ENCODE results near the gene ARF1.

Gene ARF1

DNA sequence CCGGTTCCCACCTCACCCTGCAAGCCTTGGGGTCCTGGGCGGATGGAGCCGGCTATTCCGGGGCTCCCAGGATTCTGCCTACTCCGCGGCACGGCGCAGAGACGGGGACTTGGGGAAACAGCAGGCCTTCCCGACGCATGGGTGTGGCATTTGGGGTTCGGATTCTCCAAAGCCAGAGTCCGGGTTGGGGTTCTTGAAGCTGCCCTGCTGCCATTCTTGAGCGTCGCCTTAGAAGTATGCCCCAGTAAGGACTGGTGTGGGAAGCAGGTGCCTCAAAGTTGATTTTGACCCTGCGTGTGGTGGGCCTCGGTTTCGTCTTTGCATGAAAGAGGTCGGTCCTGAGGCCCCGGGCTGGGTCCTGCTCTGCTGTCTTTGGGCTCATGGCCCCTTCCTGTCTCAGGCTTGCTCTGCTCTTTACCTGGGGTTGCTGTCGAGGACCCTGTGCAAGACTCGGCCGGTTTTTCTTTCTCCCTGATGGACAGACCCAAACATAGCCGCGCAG, 58.3 kb downstream of the ARF1 start:
- Histone ChIP-seq H3K9me3 (ENCODE audit: control insufficient read depth, insufficient read depth, low read length) (no peaks in the 10 kb centered on the region), H3K4me1 (ENCODE audit: insufficient read depth, low read length) (no peaks in the 10 kb centered on the region), H3K9ac (ENCODE audit: low read depth, low read length) (peak overlapping the region; percentile 70), H3K36me3 (ENCODE audit: insufficient read depth, low read length) (no peaks in the 10 kb centered on the region)

DNA sequence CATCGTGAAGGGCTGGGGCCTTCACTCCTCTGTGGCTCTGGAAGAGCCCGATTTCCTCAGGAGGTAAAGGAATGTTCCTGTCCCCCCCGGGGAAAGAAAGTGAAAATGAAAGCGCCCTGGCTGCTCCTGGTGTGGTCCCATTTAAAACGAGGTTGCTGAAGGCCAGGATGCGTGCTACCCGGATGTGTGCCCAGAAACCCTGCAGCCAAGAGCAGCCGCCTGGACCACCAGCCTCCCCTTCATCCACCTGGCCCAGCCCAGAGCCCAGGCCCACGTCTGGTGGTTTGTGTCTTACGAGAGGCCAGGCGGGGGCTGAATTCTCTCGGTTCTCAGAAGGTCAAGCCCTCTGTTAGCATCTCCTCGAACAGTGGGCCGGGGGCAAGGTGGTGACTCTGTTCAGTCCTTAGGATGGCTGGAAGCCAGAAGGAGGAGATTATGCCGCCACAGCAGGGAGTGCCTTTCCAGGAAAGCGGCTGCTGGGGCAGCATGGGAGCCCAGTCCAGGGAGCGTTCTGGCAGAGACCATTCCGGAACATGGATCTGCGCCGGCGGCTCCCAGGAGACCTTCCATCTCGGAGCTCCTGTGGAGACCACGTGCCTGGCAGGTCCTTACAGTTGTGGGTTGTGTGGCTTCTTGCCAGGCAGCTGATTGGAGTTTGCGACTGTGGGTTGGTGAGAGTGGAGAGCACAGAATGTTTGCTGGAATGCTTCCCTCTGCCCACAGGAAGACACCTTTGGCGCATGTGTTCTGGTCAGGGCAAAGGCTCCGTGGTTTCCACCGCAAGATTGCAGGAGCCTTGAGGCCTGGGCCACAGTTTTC, 58.9 kb downstream of the ARF1 start:
- H3K36me3 ChIP-seq (ENCODE audit: insufficient read depth, low read length), result no peaks in the 10 kb centered on the region
- peak overlapping the region; percentile 70 for H3K9ac ChIP-seq (ENCODE audit: low read depth, low read length)
- no peaks in the 10 kb centered on the region for H3K4me1 ChIP-seq (ENCODE audit: insufficient read depth, low read length)

DNA sequence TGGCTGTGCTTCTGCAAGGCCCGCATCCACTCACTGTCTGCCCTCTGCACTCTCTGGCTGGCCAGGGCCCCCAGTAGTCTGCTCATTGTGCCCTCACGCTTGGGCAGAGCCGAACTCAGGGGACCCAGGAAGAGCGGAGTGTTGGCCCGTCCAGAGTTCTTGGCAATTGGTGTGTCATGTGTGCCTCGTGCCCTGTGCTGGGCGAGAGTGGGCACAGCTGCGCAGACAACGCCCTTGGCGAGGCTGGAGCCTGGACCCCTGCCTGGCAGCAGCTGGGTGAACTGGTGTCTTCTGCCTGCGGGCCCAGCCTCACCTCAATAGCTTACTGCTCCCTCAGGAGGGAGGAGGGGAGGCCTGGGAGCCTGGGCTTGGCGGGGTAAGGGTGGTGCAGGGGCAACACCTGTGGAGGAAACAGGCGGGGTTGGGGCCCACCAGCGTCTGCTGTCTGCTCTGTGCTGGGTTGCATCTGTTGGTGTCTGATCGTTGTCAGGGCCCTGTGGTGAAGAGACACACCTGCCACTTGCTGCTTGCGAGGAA, 59.7 kb downstream of the ARF1 start:
- no peaks in the 10 kb centered on the region for H3K9me3 ChIP-seq (ENCODE audit: control insufficient read depth, insufficient read depth, low read length)
- no peaks in the 10 kb centered on the region for H3K4me1 ChIP-seq (ENCODE audit: insufficient read depth, low read length)
- no peak overlapping the region for H3K9ac ChIP-seq (ENCODE audit: low read depth, low read length)
- H3K36me3 ChIP-seq (ENCODE audit: insufficient read depth, low read length), result no peaks in the 10 kb centered on the region

More for the DNA sequence above, 58.9 kb downstream of the ARF1 start:
- no peaks in the 10 kb centered on the region for H3K9me3 ChIP-seq (ENCODE audit: control insufficient read depth, insufficient read depth, low read length)

DNA sequence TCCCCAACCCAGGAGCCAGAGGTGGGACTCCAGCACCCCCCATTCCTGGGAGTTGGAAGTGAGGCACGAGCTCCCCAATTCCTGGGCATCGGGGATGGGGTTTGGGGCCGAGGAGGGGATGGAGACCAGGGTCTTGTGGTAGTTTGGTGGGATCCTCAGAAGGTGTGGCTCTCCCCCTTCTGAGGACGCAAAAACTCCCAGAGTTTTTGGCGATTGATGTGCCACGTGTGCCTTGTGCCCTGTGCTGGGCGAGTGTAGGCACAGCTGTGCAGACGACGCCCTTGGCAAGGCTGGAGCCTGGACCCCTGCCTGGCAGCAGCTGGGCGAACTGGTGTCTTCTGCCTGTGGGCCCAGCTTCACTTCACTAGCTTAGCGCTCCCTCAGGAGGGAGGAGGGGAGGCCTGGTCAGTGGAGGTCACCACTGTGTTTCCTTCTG, 60.2 kb downstream of the ARF1 start:
- no peaks in the 10 kb centered on the region for H3K36me3 ChIP-seq (ENCODE audit: insufficient read depth, low read length)
- H3K9ac ChIP-seq (ENCODE audit: low read depth, low read length), result no peak overlapping the region
- no peaks in the 10 kb centered on the region for H3K4me1 ChIP-seq (ENCODE audit: insufficient read depth, low read length)
- H3K9me3 ChIP-seq (ENCODE audit: control insufficient read depth, insufficient read depth, low read length), result no peaks in the 10 kb centered on the region

DNA sequence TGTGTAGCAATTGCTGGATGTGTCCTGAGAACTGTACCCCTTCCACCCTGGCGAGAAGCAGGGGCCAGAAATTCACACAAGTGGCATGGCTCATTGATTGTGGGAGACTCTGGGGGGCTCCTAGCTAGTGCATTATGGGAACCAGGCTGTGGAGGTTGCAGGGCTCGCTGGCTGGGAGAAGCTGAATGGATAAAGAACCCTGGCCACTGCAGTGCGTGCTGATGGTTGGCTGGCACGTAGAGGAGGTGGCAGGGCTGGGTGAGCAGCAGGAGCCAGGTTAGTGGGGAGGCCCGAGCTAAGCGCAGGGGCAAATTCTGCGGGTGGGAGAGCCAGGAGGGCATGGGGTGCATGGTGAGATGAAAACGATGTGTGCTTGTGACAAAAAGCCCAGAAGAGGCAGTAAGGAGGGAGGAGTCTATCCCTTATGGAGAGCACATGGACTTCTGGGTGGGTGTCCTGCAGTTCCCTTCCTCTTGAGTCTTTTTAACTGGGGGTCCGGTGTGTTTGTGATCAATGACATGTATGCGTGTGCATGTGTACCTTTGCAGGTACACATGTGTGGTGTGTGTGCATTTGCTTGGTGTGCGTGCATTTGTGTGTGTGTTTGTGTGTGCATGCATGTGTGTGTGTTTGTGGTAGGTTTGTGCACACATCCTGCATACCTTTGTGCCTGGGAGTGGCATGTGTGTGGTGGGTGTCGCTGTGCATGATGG, 61.1 kb downstream of the ARF1 start:
- Histone ChIP-seq H3K4me1 (ENCODE audit: insufficient read depth, low read length) (no peaks in the 10 kb centered on the region), H3K36me3 (ENCODE audit: insufficient read depth, low read length) (no peaks in the 10 kb centered on the region), H3K9me3 (ENCODE audit: control insufficient read depth, insufficient read depth, low read length) (no peaks in the 10 kb centered on the region), H3K9ac (ENCODE audit: low read depth, low read length) (no peak overlapping the region)

DNA sequence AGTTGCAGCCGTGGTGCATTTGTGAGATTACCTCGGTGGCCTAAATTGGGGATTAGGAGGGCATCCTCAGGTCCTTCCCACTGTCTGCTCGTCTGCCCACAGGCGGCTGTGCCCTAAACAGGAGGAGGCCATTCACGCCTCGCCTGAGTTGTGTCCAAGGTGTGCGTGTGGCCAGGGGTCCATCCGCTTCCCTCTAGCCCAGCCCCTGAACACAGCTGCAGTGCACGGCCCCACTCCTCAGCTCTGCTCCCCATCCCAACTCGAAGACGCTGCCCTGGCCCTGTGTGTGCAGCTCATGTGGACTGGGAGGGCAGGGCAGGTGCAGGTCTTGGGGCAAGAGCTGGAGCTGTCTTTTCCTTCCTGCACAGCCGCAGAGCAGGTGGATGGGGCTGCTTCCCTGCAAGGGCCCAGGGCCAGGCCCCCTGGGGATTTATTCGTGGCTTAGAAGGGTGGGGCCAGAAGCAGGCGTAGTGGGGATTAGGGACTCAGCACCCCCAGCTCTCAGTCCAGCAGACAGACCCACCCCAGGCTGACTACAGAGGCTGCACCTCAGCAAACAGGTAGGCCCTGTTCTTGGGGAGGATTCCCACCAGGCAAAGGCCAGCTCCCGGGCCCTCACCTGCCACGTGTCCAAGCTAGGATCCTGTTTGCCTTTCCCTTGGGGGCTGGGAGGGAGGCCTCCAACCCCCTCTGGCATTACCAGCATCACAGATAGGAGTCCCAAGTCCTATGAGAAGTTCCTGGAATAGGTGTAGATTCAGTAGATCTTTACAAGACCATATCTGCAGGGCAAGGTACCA, 61.9 kb downstream of the ARF1 start:
- Histone ChIP-seq H3K9me3 (ENCODE audit: control insufficient read depth, insufficient read depth, low read length) (no peaks in the 10 kb centered on the region), H3K4me1 (ENCODE audit: insufficient read depth, low read length) (peaks cover 4% of the 10 kb centered on the region; the same call in 1 of the 2 replicates), H3K9ac (ENCODE audit: low read depth, low read length) (no peak overlapping the region), H3K36me3 (ENCODE audit: insufficient read depth, low read length) (no peaks in the 10 kb centered on the region)

DNA sequence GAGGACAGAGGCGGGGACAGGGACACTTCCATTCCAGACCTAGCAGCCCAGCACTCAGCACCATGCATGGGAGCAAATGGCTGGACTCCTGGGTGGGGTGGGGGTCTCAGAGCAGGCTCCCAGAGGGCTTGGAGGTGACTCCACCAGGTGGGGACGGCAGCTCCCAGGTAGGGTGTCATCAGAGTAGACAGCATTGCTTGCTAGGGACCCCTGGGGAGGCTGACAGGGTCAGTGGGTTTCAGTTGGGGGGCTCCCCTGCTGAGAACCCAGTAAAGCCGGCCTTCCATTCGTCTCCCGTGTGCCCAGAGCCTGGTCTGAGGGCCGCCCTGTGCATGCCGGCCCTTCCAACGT, 62.5 kb downstream of the ARF1 start:
- Histone ChIP-seq H3K9ac (ENCODE audit: low read depth, low read length) (no peak overlapping the region), H3K4me1 (ENCODE audit: insufficient read depth, low read length) (peaks cover 8% of the 10 kb centered on the region; the same call in 1 of the 2 replicates), H3K36me3 (ENCODE audit: insufficient read depth, low read length) (no peaks in the 10 kb centered on the region)

DNA sequence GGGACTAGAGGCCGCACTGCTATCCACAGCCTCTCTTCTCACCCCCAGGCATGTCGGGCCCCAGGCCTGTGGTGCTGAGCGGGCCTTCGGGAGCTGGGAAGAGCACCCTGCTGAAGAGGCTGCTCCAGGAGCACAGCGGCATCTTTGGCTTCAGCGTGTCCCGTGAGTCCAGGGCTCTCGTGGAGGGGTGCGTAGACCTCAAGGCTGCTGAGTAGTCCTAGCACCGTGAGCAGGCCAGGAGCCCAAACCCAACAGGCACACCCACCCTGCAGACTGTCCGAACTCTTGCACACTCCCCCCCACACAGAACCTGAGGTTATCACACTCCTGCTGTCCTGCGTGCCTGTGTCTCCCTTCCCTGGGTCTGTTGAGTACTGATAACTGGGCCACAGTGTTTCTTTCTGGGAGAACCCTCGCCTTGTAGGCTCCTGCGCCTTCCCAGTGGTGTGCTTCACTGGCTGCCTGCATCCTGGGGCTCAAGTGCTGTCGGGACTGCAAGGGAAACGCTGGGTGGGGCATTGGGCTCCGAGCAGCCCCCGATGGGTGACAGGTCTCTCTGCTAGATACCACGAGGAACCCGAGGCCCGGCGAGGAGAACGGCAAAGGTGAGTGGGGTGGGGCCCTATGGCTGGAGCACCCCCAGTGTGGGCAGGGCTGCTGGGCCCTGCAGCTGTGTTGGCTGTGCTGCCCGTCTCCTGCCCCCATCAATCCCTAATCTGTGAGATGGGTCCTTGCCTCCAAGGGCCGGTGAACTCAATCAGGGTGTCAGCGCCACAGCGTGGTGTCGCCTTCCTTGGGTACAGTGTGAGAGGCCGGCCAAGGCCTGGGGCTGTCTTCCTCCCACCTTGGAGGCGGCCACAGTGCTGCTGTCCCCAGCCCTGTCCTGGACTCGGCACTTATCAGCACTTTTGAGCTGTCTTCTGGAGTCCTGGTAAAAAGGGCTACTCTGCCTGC, 63.2 kb downstream of the ARF1 start:
- Histone ChIP-seq H3K9me3 (ENCODE audit: control insufficient read depth, insufficient read depth, low read length) (no peaks in the 10 kb centered on the region), H3K9ac (ENCODE audit: low read depth, low read length) (no peak overlapping the region), H3K36me3 (ENCODE audit: insufficient read depth, low read length) (no peaks in the 10 kb centered on the region), H3K4me1 (ENCODE audit: insufficient read depth, low read length) (peaks cover 10% of the 10 kb centered on the region; the same call in 1 of the 2 replicates)

More for the DNA sequence above, 62.5 kb downstream of the ARF1 start:
- H3K9me3 ChIP-seq (ENCODE audit: control insufficient read depth, insufficient read depth, low read length), result no peaks in the 10 kb centered on the region

DNA sequence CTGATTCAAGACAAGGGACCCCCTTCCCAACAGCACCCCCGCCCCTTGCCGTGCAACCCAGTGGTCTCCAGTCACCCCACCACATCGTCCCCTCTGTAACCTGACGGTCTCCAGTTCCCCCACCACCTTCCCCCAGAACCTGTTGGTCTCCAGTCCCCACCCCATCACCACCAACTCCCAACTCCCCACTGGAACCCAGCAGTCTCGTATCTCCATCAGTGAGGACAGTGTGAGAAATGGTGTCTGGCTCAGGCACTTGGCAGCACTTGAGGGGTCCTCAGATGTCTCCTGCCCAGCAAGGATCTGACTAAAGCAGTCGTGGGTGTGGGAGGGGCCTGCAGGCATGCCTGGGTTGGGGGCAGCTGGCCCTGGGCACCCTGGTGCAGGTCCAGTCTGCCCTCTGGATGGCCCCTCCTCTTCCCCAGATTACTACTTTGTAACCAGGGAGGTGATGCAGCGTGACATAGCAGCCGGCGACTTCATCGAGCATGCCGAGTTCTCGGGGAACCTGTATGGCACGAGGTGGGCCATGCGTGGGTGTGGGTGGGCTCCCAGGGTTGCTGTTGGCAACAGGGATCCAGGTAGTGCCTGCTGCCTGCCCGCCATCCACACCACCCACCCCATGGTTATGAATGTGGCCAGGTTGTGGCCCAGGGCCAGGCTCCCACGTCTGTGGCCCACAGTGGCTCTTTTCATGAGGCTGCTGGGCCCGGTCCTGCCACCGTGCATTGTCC, 64.1 kb downstream of the ARF1 start:
- Histone ChIP-seq H3K4me1 (ENCODE audit: insufficient read depth, low read length) (peaks cover 10% of the 10 kb centered on the region; the same call in 1 of the 2 replicates), H3K9ac (ENCODE audit: low read depth, low read length) (no peak overlapping the region), H3K9me3 (ENCODE audit: control insufficient read depth, insufficient read depth, low read length) (no peaks in the 10 kb centered on the region), H3K36me3 (ENCODE audit: insufficient read depth, low read length) (no peaks in the 10 kb centered on the region)

DNA sequence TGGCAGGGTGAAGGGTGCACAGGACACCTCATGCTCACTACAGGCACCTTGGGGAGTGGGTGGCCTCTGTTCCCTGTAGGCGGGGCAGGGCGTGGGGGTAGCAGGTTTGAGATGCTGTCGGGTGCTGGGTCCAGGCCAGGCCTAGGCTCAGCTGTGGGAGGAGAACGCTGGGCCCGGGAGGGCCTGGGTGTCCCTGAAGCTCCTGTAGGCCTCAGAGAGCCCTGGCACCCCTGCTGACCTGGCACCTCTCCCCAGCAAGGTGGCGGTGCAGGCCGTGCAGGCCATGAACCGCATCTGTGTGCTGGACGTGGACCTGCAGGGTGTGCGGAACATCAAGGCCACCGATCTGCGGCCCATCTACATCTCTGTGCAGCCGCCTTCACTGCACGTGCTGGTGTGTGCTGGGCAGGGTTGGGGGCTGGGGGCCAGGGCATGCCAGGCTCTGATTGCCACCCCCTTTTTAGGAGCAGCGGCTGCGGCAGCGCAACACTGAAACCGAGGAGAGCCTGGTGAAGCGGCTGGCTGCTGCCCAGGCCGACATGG, 64.7 kb downstream of the ARF1 start:
- Histone ChIP-seq H3K36me3 (ENCODE audit: insufficient read depth, low read length) (no peaks in the 10 kb centered on the region), H3K9me3 (ENCODE audit: control insufficient read depth, insufficient read depth, low read length) (no peaks in the 10 kb centered on the region), H3K4me1 (ENCODE audit: insufficient read depth, low read length) (peaks cover 10% of the 10 kb centered on the region; the same call in 1 of the 2 replicates), H3K9ac (ENCODE audit: low read depth, low read length) (no peak overlapping the region)

DNA sequence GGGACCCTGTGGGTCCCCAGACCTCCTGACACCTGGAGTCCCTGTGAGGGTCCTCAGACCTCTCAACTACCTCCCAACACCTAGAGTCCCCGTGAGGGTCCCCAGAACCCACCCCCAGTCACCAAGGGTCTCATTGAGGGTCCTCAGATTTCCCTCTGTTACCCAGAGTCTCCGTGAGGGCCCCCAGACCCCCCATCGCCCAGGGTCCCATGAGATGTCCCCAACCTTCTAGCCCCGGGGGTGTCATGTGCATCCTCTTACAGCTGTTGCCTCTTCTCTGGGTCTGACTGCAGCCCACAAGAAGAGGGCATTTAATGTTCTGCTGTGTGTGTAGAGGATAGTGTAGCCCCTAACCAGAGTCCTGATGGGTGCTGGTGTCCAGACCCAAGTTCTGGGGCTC, 65.3 kb downstream of the ARF1 start:
- H3K9ac ChIP-seq (ENCODE audit: low read depth, low read length), result no peak overlapping the region
- H3K36me3 ChIP-seq (ENCODE audit: insufficient read depth, low read length), result no peaks in the 10 kb centered on the region
- H3K9me3 ChIP-seq (ENCODE audit: control insufficient read depth, insufficient read depth, low read length), result no peaks in the 10 kb centered on the region
- H3K4me1 ChIP-seq (ENCODE audit: insufficient read depth, low read length), result peaks cover 10% of the 10 kb centered on the region; the same call in 1 of the 2 replicates

DNA sequence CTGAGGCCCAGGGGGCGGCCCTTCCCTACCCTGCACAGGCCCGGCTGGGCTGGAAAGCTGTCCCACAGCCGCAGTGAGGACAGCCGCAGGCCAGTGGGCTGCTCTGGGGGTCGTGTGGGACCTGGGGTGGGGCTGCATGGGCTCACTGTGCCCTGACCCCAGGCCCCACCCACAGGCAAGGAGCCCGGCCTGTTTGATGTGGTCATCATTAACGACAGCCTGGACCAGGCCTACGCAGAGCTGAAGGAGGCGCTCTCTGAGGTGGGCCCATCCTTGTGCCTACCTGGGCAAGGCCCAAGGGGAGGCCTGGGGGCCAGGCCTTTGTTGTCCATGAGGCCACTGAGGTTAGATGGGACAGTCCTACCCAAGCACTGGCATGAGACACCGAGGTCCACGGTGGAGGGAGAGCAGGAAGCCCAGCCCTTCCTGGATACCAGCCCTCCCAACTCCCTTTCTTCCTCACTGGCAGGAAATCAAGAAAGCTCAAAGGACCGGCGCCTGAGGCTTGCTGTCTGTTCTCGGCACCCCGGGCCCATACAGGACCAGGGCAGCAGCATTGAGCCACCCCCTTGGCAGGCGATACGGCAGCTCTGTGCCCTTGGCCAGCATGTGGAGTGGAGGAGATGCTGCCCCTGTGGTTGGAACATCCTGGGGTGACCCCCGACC, 65.8 kb downstream of the ARF1 start:
- Histone ChIP-seq H3K9me3 (ENCODE audit: control insufficient read depth, insufficient read depth, low read length) (no peaks in the 10 kb centered on the region), H3K36me3 (ENCODE audit: insufficient read depth, low read length) (no peaks in the 10 kb centered on the region), H3K4me1 (ENCODE audit: insufficient read depth, low read length) (peaks cover 10% of the 10 kb centered on the region; the same call in 1 of the 2 replicates), H3K9ac (ENCODE audit: low read depth, low read length) (no peak overlapping the region)
